Skeletal muscle satellite cell (primary cell): ENCODE measurements around the gene MRPL58.
A peak's percentile ranks its signal among the peaks of the same experiment; 100 is the strongest.

Source experiments
- H3K27me3 ChIP-seq: 2 replicates; pipeline ENCODE4 v1.7.0; 2013; ENCODE audit warnings: low read length; ENCODE audit not compliant: control insufficient read depth, insufficient read depth
- H3K36me3 ChIP-seq: 2 replicates; pipeline ENCODE4 v1.7.0; 2013; ENCODE audit warnings: mild to moderate bottlenecking, control low read depth, low read length; ENCODE audit not compliant: insufficient read depth
- H3K4me1 ChIP-seq: 2 replicates; pipeline ENCODE4 v1.7.0; 2013; ENCODE audit warnings: low read length; ENCODE audit not compliant: control insufficient read depth, insufficient read depth
- H3K4me2 ChIP-seq: 2 replicates; pipeline ENCODE4 v1.7.0; 2013; ENCODE audit warnings: mild to moderate bottlenecking, low read length
- H3K4me3 ChIP-seq: 2 replicates; pipeline ENCODE4 v1.7.0; 2013; ENCODE audit warnings: low read length
- H3K9ac ChIP-seq: 2 replicates; pipeline ENCODE4 v1.7.0; 2013; ENCODE audit warnings: mild to moderate bottlenecking, low read depth, low read length, moderate library complexity
- H3K9me3 ChIP-seq: replicated peaks from 2 replicates; pipeline ENCODE4 v1.7.0; 2013; ENCODE audit warnings: mild to moderate bottlenecking, control low read depth, low read length

MRPL58 gene

GRCh38 chr17:75059369-75060345 is 47.2 kb downstream of the MRPL58 start:
- peak overlapping the region; percentile 42 for H3K9ac ChIP-seq
- no peaks in the 10 kb centered on the region for H3K9me3 ChIP-seq
- H3K36me3 ChIP-seq = peaks cover 38% of the 10 kb centered on the region
- no peak overlapping the region for H3K4me3 ChIP-seq
- peak overlapping the region; percentile 53 for H3K4me2 ChIP-seq
- H3K4me1 ChIP-seq = peaks cover 17% of the 10 kb centered on the region
- no peaks in the 10 kb centered on the region for H3K27me3 ChIP-seq

- H3K4me3 ChIP-seq = no peak overlapping the region
- H3K27me3 ChIP-seq = no peaks in the 10 kb centered on the region
- no peaks in the 10 kb centered on the region for H3K9me3 ChIP-seq
- peaks cover 45% of the 10 kb centered on the region for H3K36me3 ChIP-seq
- H3K4me1 ChIP-seq = peaks cover 17% of the 10 kb centered on the region
- H3K9ac ChIP-seq = peak overlapping the region; percentile 42
- peak overlapping the region; percentile 19 for H3K4me2 ChIP-seq
Measured at GRCh38 chr17:75060434-75061054, 48.1 kb downstream of the MRPL58 start.

- peak overlapping the region; percentile 42 for H3K9ac ChIP-seq
- peaks cover 44% of the 10 kb centered on the region for H3K36me3 ChIP-seq
- no peaks in the 10 kb centered on the region for H3K9me3 ChIP-seq
- H3K4me3 ChIP-seq = no peak overlapping the region
- no peak overlapping the region for H3K4me2 ChIP-seq
- peaks cover 17% of the 10 kb centered on the region for H3K4me1 ChIP-seq
- H3K27me3 ChIP-seq = no peaks in the 10 kb centered on the region
Measured at GRCh38 chr17:75061055-75061438, 48.6 kb downstream of the MRPL58 start.

GRCh38 chr17:75061618-75062017 is 49.1 kb downstream of the MRPL58 start:
- peaks cover 40% of the 10 kb centered on the region for H3K36me3 ChIP-seq
- no peaks in the 10 kb centered on the region for H3K9me3 ChIP-seq
- no peak overlapping the region for H3K9ac ChIP-seq
- H3K4me3 ChIP-seq = no peak overlapping the region
- no peaks in the 10 kb centered on the region for H3K27me3 ChIP-seq
- H3K4me2 ChIP-seq = no peak overlapping the region
- H3K4me1 ChIP-seq = peaks cover 17% of the 10 kb centered on the region

- no peak overlapping the region for H3K9ac ChIP-seq
- H3K36me3 ChIP-seq = peaks cover 40% of the 10 kb centered on the region
- no peak overlapping the region for H3K4me3 ChIP-seq
- H3K4me2 ChIP-seq = no peak overlapping the region
- H3K9me3 ChIP-seq = no peaks in the 10 kb centered on the region
- H3K4me1 ChIP-seq = peaks cover 17% of the 10 kb centered on the region
- no peaks in the 10 kb centered on the region for H3K27me3 ChIP-seq
Measured at GRCh38 chr17:75063201-75063600, 50.7 kb downstream of the MRPL58 start.

- Histone ChIP-seq H3K4me3 (no peak overlapping the region), H3K9ac (no peak overlapping the region), H3K9me3 (no peaks in the 10 kb centered on the region), H3K27me3 (no peaks in the 10 kb centered on the region), H3K4me2 (no peak overlapping the region), H3K4me1 (peaks cover 17% of the 10 kb centered on the region), H3K36me3 (peaks cover 40% of the 10 kb centered on the region)
Measured at GRCh38 chr17:75063626-75064025, 51.2 kb downstream of the MRPL58 start.

- no peaks in the 10 kb centered on the region for H3K9me3 ChIP-seq
- H3K4me3 ChIP-seq = no peak overlapping the region
- no peak overlapping the region for H3K9ac ChIP-seq
- H3K36me3 ChIP-seq = peaks cover 40% of the 10 kb centered on the region
- no peak overlapping the region for H3K4me2 ChIP-seq
- peaks cover 17% of the 10 kb centered on the region for H3K4me1 ChIP-seq
- no peaks in the 10 kb centered on the region for H3K27me3 ChIP-seq
Measured at GRCh38 chr17:75064040-75064439, 51.6 kb downstream of the MRPL58 start.

- Histone ChIP-seq H3K36me3 (peaks cover 40% of the 10 kb centered on the region), H3K9me3 (no peaks in the 10 kb centered on the region), H3K4me2 (no peak overlapping the region), H3K4me3 (no peak overlapping the region), H3K9ac (no peak overlapping the region), H3K27me3 (no peaks in the 10 kb centered on the region), H3K4me1 (peaks cover 14% of the 10 kb centered on the region)
Measured at GRCh38 chr17:75064460-75064859, 52.0 kb downstream of the MRPL58 start.

- Histone ChIP-seq H3K9ac (no peak overlapping the region), H3K4me1 (peaks cover 9% of the 10 kb centered on the region), H3K36me3 (peaks cover 40% of the 10 kb centered on the region), H3K4me3 (no peak overlapping the region), H3K27me3 (no peaks in the 10 kb centered on the region), H3K9me3 (no peaks in the 10 kb centered on the region), H3K4me2 (no peak overlapping the region)
Measured at GRCh38 chr17:75064867-75065561, 52.5 kb downstream of the MRPL58 start.

- peaks cover 3% of the 10 kb centered on the region for H3K4me1 ChIP-seq
- peaks cover 40% of the 10 kb centered on the region for H3K36me3 ChIP-seq
- no peak overlapping the region for H3K9ac ChIP-seq
- H3K27me3 ChIP-seq = no peaks in the 10 kb centered on the region
- no peak overlapping the region for H3K4me3 ChIP-seq
- no peak overlapping the region for H3K4me2 ChIP-seq
- H3K9me3 ChIP-seq = no peaks in the 10 kb centered on the region
Measured at GRCh38 chr17:75065562-75066151, 53.2 kb downstream of the MRPL58 start.

GRCh38 chr17:75067856-75068255 is 55.4 kb downstream of the MRPL58 start:
- Histone ChIP-seq H3K4me3 (no peak overlapping the region), H3K36me3 (peaks cover 25% of the 10 kb centered on the region), H3K4me2 (no peak overlapping the region), H3K4me1 (no peaks in the 10 kb centered on the region), H3K9me3 (no peaks in the 10 kb centered on the region), H3K27me3 (no peaks in the 10 kb centered on the region), H3K9ac (no peak overlapping the region)
